Measurements from ENCODE around the gene MYO1H.

DNA sequence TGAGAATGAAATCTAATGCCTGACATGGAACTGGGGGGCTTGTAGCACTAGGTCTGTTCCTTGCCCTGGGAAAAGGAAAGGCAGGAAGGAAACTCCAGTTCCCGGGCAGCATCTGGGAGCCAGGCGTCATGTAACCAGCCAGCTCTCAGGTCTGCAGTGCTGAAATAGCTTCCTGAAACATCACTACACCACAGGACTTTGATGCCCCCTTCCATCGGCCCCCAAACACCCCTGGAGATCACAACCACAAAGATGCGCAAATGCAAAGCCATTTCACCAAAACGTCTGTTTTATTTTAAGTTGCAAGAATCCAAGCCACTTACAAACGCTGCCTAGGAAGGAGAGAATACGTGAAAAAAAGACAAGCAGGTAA lies 88.5 kb downstream of the MYO1H start:
- TF ChIP-seq, protein P1, sequence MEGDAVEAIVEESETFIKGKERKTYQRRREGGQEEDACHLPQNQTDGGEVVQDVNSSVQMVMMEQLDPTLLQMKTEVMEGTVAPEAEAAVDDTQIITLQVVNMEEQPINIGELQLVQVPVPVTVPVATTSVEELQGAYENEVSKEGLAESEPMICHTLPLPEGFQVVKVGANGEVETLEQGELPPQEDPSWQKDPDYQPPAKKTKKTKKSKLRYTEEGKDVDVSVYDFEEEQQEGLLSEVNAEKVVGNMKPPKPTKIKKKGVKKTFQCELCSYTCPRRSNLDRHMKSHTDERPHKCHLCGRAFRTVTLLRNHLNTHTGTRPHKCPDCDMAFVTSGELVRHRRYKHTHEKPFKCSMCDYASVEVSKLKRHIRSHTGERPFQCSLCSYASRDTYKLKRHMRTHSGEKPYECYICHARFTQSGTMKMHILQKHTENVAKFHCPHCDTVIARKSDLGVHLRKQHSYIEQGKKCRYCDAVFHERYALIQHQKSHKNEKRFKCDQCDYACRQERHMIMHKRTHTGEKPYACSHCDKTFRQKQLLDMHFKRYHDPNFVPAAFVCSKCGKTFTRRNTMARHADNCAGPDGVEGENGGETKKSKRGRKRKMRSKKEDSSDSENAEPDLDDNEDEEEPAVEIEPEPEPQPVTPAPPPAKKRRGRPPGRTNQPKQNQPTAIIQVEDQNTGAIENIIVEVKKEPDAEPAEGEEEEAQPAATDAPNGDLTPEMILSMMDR (IDR thresholded peaks at IDR 0.05; ENCODE audit: insufficient read depth, low read length) = no peak
- TF ChIP-seq POLR2AphosphoS5 (IDR thresholded peaks at IDR 0.05; ENCODE audit: low read depth) = no peak
- TF ChIP-seq GABPA (IDR thresholded peaks at IDR 0.05; ENCODE audit: low read depth) = no peak
- no peak for TF ChIP-seq SPI1 (IDR thresholded peaks at IDR 0.05; ENCODE audit: borderline replicate concordance, low read depth)
